Skeletal muscle satellite cell (primary cell): Measurements from ENCODE around the gene PGAM1. TPM values are rescaled to one million over a fixed set of nuclear protein-coding genes. Genes with fewer than 3 reads are reported as not detected.

Experiments
- small RNA-seq: library from RNA; depleted of rRNA; stranded (forward); fragments of <200 nt; gene quantifications from one replicate; pipeline ENCODE3, GENCODE V24; 2012

Gene PGAM1

Small RNA genes lying within 50 kb of the gene (small RNA-seq; reads per million reads assigned to genes)
- gene RF00019: not detected
